Germinal center (tissue), 1 donor: Measurements from ENCODE around the gene ITPKB.
"Not testable (repeated sequence)": the region's sequence is repeated elsewhere in the genome, so short reads cannot be mapped to it uniquely, and the experiment has no call there.

Source experiments
- DNase-seq: peaks from one replicate; pipeline ENCODE4 v3.0.0; 2012; ENCODE audit warnings: mixed read lengths, low spot score

ITPKB gene

GRCh38 chr1:226730836-226731235 lies 8.2 kb downstream of the ITPKB start:
- DNase-seq: no peak

- no peak for DNase-seq
These were observed 9.0 kb downstream of the ITPKB start for GRCh38 chr1:226730071-226730470.

GRCh38 chr1:226728448-226728847 lies 10.6 kb downstream of the ITPKB start:
- no peak for DNase-seq

GRCh38 chr1:226725897-226726267 lies 13.2 kb downstream of the ITPKB start:
- no peak for DNase-seq

GRCh38 chr1:226723657-226724532 lies 15.2 kb downstream of the ITPKB start:
- DNase-seq: no peak

DNA sequence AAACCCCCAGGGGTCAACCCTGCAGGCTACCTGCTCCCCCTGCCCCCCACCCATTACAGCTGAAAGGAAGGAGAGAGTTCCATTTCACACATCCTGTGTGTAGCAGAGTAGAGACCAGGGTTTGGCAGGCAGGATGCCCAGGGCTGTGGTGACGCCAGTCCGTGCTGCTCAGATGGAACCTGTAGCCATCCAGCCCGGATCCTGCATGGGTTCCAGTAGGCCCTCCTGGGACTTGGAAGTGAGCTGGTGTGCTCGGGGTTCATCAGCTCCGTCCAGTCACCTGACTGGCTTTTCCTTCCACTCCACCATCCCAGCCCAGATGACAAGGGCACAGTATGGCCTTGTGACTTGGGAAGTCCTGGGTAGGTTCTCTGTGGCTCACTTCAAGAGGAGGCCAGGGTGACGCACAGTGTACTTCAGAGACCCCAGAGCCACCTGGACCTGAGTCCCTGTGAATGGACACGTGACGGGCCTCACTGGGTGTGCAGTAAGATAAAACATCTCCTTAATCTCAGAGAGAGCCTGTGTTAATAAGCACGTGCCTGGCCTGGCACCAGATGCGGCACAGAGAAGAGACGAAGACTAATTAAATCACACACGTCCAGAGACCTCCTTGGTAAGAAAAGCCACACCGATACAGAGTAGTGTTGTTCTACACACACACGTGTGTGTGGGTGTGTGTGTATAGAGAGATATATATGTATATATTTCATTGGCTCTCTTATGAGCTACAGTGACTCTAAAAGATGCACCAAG lies 16.0 kb downstream of the ITPKB start:
- DNase-seq: no peak

- no peak for DNase-seq
These were observed 16.7 kb downstream of the ITPKB start for GRCh38 chr1:226722240-226722900.

GRCh38 chr1:226720574-226720973 lies 18.5 kb downstream of the ITPKB start:
- not testable (repeated sequence) for DNase-seq

DNA sequence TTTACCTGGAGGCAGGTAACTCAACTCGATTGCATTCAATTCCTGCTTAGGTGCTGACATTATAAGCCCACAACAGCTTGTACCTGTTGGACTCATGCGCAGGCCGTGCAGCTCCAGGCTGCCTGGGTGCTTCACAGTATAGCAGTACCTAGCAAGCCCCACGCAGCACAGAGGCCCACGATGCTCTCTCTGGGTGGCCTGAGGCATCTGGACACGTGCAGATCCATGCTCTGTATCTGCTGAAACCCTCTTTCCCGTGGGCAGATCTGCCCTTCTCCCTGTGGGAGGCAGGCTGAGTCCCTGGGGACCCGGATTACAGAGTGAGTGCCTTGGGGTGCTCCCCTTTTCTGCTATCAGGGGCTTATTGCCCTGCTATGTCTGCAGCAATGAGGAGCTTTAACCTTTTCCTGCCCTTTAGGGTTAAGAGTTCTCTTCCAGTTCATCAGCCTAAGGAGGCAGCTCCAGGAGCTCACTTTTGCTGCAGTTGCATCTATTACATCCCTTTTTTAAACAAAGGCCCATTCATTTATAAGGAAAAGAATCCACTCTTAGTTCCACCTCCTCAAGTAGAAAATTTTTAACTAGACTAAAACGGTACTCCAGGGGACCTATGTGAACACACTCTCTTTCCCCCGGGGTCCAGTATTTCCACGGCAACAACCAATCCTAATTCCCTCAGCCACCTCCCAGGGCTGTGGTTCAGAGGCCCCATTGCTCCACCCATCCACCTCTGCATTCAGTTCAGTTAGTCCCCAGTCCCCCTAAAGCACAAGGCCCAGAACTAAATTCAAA lies 19.3 kb downstream of the ITPKB start:
- no peak for DNase-seq

- no peak for DNase-seq
These were observed 21.7 kb downstream of the ITPKB start for GRCh38 chr1:226717256-226717909.

- no peak for DNase-seq
These were observed 22.5 kb downstream of the ITPKB start for GRCh38 chr1:226716577-226716976.

DNA sequence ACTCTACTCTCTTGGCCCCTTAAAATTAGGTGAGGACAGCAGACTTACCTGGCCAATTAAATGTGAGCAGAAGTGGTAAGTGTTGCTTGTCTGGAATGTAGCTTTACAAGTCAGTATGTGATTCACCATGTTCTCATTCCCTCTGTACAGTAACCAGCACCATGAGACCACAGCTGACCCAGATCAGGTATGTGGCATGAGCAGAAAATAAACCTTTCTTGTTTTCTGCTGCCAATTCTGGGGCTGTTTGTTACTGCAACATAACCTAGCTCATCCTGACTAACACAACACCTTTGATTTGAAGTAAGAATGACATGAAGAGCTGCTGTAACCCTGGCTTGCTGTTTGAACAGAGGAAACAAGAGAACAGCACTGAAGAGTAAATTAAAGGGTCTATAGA lies 24.9 kb downstream of the ITPKB start:
- DNase-seq: no peak

- no peak for DNase-seq
These were observed 26.2 kb downstream of the ITPKB start for GRCh38 chr1:226712742-226713419.

- peak; percentile 49 for DNase-seq
These were observed 26.9 kb downstream of the ITPKB start for GRCh38 chr1:226711976-226712741.

DNA sequence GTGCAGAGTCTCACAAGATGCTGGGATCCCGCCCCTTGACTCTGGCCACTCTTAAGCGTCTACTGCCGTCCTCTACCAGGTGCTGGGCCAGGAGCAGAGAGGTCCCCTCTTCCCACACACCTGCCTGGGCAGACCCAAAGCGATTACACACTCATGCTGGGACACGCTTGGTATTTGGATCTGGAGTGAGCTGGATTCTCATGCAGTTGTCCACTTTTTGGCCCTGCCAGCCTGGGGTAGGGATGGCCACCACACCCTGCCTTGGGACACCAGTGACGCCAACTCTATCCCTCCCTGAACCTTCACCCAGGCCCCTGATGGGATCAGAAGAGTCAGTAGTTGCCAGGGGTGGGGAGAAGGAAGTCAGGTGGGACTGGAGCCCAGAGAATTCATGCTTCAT lies 28.6 kb downstream of the ITPKB start:
- DNase-seq: no peak

- no peak for DNase-seq
These were observed 29.1 kb downstream of the ITPKB start for GRCh38 chr1:226709953-226710352.

- DNase-seq: no peak
These were observed 30.1 kb downstream of the ITPKB start for GRCh38 chr1:226708967-226709396.

GRCh38 chr1:226708342-226708780 lies 30.7 kb downstream of the ITPKB start:
- no peak for DNase-seq

- no peak for DNase-seq
These were observed 32.4 kb downstream of the ITPKB start for GRCh38 chr1:226706684-226707083.
